ENCODE results near the gene CDH19. TPM values are rescaled to one million over a fixed set of nuclear protein-coding genes. Genes with fewer than 3 reads are reported as not detected.

Gene CDH19
- 0.33 and 4.3 TPM in 2 replicates for total RNA-seq

GRCh38 chr18:66603941-66604627 lies at the start of gene CDH19:
CDH19 (minus strand) TSS chr18:66604090; CDS start chr18:66572204, 31,886 bp downstream.

